ENCODE measurements around the gene MOB1B. TPM values are rescaled to one million over a fixed set of nuclear protein-coding genes. Genes with fewer than 3 reads are reported as not detected.

MOB1B gene
- total RNA-seq = 15.7 and 29.8 TPM in 2 replicates

GRCh38 chr4:70901984-70902576 is at the start of gene MOB1B:
Gene MOB1B, plus strand, starts transcription at chr4:70902369. Its CDS starts 168 bp downstream, at chr4:70902537.

DNA sequence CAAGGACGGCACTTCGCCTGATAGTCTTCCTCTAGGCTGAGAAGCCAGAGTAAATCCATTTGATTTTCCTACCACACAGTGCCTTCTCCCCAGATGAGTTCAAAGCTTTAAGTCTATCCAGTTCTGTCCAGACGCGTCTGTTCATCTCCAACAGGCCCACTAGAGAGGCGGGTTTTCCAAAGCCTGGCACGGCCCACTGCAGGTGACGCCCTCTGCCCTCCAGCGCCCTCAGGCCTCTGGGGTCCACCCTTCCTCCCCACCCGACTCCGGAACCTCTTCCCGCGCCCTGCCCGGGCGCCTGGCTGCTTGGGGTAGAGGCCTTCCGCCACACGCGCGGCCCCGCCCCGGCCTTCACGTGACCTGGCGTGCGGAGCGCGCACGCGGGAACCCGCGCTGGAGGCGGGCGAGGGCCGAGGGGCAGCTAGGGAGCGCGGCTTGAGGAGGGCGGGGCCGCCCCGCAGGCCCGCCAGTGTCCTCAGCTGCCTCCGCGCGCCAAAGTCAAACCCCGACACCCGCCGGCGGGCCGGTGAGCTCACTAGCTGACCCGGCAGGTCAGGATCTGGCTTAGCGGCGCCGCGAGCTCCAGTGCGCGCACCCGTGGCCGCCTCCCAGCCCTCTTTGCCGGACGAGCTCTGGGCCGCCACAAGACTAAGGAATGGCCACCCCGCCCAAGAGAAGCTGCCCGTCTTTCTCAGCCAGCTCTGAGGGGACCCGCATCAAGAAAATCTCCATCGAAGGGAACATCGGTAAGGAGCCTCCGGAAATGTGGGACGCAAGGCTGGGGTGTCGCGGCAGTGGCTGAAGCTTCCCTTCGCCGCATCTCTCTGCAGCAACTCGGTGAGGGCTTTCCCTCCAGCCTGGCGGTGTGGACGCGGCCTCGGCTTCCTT is 91.3 kb downstream of the MOB1B start, which contains the start of gene DCK:
Gene DCK, plus strand, starts transcription at position 469 of the 888 bp plus-strand sequence. Its CDS starts 187 bp downstream, at position 656.

Other genes starting within 250 kb of the MOB1B start
- gene JCHAIN, start 235.9 kb upstream of the MOB1B start, total RNA-seq = 1.2 TPM in 1 of 2 replicates, not detected in the other
- 21.7 and 27.9 TPM in 2 replicates for gene UTP3, start 213.8 kb upstream of the MOB1B start, total RNA-seq
- gene RUFY3, start 180.4 kb upstream of the MOB1B start, total RNA-seq = 69.7 and 87.0 TPM in 2 replicates
- 92.9 and 148 TPM in 2 replicates for gene GRSF1, start 62.5 kb upstream of the MOB1B start, total RNA-seq
- 14.3 and 20.7 TPM in 2 replicates for gene DCK, start 91.3 kb downstream of the MOB1B start, total RNA-seq

All from smooth muscle cell of the umbilical artery (primary cell).